T-helper 9 cell (primary cell): ENCODE data around the gene ELP6.
"Not testable (repeated sequence)": the region's sequence is repeated elsewhere in the genome, so short reads cannot be mapped to it uniquely, and the experiment has no call there.

ENCODE experiments used
- DNase-seq: peaks from one replicate; pipeline ENCODE4 v3.0.0-alpha.2; 2020

ELP6 gene

DNA sequence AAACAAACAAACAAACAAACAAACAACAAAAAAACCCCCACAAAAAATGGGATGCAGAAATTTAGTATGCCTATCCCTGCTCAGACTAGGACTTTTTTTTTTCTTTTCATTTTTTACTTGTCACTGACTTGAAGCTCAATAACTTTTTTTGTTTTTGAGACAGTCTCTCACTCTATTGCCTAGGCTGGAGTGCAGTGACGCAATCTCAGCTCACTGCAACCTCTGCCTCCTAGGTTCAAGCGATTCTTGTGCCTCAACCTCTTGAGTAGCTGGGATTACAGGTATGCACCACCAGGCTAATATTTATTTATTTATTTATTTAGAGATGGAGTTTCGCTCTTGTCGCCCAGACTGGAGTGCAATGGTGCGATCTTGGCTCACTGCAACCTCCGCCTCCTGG lies 8.2 kb downstream of the ELP6 start:
- DNase-seq: not testable (repeated sequence)

DNA sequence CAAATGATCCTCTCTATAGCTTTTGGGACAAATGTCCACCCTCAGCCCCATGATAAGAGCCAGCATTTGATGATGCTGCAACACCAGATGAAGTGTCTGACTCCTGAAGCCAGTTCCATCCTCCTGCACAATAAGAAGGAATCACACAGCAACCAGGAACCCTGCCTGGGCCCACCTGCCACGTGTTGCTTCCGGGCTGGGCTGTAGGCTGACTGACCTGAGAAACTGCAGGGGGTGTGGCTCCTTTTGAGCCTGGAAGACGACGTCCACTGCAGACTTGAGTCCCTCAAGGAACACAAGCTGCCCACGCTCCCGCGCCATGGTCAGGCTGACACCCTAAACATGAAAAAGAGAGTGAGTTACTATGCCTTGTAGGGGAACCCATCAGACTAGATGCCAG lies 9.4 kb downstream of the ELP6 start:
- no peak for DNase-seq

DNA sequence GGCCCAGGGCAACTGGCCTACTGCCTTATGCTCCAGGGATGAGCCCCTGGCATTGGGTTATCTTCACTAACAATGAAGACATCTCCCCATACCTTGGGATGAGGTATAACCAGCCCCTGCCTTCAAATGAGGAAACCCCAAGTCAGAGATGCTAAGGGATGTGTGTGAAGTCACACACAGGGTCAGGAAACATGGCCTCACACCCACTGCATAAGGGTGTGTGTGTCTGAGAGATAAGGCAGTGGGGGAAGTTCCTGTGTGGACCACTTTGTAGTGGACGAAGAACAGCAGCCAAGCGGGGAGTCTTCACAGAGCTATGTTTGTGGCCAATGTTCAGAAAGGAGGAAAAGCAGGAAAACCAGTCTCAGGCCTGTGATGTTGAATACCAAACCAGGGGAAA lies 10.5 kb downstream of the ELP6 start:
- DNase-seq: no peak

DNA sequence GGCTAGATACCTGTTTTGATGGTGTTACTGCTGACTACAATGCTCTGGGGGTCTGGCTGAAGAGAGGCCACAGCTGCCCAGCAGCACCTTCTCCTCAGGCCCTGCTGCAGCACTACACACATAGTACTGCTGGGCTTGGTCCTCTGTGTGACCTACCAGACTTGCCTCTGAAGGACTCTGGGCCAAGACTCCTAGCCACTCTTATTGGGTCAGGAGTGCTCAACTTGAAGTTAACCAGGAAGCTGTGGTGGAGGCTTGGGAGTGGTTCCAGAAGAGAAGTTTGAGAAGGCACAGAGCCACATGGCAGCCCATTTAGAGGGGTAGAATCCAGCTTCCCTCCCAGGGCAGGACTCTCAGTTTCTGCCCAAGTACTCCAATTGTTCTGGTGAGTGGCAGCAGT lies 16.6 kb downstream of the ELP6 start:
- no peak for DNase-seq

DNA sequence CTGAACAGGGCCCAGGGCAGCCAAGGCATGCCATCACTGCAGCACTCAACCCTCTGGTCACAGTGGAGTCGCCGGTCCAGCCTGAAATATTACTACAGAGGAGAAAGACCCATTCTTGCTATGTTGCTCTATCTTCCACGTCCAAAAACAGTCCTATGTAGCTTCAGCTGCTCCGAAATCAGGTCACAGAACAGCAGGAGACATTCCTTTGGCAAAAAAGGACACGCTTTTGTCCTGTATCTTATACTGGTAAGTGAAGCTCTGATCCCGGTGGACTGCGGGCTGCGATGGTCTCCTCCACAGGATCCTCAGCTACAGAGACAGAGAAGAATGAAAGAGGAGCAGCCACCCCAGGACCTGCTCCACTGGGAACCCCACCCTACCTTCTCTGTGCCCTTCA lies 17.6 kb downstream of the ELP6 start:
- DNase-seq: no peak

DNA sequence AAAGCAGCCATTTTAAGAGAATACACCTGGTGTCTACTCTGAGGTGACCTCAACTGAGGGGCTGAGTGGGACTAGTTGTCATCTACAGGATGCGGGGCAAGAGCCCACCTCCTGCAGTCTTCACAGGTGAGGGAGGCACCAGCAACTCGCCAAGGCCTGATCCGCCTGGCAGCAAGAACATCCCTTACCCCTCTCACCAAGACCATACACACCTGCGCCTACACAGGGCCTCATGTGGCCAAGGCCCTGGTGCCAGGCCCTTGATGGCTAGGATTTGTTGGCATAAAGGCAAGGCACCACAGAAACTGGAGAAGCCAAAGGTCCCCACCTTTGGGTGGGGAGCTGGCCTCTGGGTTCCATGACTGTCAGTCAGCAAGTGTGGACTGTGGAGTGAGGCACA lies 18.4 kb downstream of the ELP6 start:
- DNase-seq: no peak

DNA sequence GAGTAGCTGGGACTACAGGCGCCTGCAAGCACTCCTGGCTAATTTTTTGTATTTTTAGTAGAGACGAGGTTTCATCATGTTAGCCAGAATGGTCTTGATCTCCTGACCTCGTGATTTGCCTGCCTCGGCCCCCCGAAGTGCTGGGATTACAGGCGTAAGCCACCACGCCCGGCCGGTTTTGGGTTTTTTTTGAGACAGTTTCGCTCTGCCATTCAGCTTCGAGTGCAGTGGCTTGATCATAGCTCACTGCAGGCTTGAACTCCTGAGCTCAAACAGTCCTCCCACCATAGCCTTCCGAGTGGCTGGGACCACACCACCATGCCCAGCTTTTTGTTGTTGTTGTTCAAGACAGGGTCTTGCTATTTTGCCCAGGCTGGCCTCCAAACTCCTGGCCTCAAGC lies 21.7 kb downstream of the ELP6 start:
- DNase-seq: no peak

DNA sequence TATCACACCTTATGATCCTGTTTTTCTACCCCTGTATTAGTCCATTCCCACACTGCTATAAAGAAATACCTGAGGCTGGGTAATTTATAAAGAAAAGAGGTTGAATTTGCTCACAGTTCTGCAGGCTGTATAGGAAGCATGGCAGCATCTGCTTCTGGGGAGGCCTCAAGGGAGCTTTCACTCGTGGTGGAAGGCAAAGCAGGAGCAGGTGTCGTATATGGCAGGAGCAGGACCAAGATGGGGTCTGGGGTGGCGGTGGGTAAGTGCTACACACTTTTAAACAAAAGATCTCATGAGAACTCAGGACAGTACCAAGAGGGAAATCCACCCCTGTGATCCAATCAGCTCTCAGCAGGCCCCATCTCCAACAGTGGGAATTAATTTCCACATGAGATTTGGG lies 22.3 kb downstream of the ELP6 start:
- no peak for DNase-seq

DNA sequence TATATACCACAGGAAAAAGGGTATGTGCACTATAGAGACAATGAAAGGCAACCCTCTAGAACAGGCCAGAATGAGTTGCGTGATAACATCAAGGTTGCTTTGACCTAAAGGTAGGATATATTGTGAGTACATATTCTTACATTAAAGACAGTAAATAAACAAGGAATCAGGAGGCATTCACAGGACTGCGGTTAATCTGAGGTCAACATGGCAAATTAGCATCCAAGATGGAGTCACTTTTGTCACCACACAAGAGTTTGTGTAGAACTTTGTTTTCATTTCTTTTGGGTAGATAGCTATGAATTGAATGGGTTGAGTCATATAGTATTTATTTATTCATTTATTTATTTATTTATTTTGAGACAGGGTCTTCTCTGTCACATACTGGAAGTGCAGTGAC lies 26.2 kb downstream of the ELP6 start:
- no peak for DNase-seq

DNA sequence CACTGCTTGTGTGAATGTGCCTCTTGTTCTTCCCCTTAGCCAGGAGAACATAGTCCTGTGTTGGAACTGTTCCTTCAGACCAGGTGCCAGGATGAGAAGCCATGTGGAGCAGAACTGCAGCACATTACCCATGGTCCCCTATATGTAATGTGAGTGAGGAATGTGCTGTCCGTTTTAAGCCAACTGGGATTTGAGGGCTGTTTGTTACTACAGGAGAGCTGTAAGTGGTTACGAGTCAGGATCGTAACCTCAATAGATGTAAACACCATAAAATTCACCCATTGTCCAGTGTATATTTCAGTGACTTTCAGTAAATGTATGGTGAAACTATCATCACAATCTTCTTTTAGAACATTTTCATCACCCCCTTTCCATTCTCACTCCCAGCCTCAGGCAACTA lies 27.7 kb downstream of the ELP6 start:
- no peak for DNase-seq

DNA sequence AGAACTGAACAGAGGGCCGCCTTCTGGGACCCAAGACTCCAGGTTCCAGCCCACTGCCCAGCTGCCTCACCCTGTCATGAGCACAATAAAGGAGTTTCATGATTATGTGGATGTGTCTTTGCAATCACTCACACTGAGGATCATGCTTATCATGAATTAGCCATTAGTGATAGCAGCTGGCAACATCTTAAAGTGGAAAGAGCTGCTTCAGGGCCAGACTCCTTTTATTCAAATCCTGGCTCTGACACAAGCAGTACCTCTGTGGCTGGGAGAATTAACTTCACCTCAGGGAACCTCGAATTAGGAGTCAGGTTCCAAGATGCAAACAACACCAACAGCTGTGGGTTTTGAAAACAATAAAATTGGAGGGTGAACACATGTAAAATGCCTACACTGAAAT lies 31.1 kb downstream of the ELP6 start:
- DNase-seq: no peak

DNA sequence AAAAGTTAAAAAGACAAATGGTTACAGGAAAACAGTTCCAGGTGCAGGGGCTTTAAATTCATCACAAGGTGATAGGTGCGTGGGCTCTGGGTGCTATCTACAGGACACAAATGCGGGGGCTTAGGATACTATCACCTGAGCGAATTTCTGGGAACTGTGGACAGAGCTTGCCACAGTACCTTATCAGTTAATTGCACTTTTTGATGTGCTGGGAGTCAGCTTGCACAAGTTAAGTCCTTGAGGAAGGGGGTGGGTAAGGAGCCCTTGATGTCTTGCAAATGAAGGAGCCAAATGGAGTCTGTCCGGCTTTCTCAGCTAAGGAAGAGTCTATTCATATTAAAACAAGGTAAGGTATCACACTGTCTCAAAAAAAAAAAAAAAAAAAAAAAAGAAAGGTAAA lies 31.7 kb downstream of the ELP6 start:
- DNase-seq: not testable (repeated sequence)

DNA sequence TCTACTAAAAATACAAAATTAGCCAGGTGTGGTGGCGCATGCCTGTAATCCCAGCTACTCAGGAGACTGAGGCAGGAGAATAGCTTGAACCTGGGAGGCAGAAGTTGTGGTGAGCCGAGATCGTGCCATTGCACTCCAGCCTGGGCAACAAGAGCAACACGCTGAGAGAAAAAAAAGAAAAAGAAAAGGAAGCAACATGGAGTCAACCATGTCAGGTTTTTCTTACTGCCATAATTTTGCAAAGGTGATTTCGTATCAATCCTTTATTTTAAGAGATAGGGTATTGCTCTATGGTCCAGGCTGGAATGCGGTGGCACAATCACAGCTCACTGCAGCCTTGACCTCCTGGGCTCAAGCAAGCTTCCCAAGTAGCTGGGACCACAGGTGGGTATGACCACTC lies 33.2 kb downstream of the ELP6 start:
- DNase-seq: not testable (repeated sequence)

DNA sequence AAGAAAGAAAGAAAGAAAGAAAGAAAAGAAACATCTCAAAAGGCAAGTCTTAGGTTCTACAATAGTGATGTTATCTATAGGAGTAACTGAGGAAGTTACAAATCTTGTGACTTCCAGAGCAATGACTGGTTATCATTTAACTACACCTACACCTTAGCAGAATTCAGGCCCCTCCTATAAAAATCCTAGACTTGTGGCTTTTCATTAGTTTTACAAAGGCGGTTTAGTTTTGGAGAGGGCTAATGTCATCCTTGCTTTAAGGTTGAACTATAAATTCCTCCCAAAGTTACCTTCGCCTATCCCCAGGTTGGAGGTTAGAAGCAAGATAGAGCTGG lies 33.7 kb downstream of the ELP6 start:
- no peak for DNase-seq

DNA sequence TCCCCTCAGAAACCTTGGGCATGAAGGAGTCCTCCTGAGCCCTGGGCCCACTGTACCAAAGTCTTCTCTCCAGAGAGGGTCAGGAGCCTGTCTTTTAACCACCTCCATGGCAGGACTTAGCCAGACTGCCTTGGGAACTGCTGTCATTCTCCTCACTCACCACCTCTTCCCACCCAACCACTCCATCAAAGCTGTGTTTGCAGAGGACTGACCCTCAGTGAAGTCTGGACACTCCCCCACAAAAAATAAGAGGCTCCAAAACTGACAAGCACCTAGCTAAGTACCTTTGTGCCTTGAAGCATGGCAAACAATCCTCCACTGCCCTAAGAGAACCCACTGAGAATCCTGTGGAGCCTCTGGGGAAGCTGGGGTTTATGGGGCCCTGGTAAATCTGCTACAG lies 35.5 kb downstream of the ELP6 start:
- no peak for DNase-seq

DNA sequence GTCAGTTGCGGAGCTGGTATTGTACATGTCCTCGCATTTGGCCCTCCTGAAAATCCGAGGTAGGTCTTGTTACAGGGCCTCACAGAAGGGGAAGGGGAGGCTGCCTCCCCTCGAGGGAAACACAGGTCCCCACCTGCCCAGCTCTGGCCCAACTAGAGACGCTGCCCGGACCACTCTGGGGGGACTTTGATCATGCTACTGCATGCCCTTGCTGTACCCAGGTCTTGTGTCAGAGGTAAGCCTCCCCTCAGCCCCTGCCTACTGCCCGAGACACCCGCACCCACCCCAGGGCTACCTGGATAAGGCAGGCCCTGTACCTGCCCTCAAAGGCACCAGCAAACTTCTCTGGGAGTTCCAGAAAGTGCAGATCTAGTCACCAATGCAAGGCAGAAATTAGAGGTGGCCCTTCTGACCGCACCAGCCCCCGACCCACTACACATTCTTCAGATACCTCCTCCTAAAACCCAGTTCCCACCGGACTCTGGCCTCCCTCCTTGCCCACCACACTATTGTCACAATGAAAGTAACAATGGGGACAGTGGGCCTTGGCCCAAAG lies 36.8 kb downstream of the ELP6 start:
- no peak for DNase-seq

DNA sequence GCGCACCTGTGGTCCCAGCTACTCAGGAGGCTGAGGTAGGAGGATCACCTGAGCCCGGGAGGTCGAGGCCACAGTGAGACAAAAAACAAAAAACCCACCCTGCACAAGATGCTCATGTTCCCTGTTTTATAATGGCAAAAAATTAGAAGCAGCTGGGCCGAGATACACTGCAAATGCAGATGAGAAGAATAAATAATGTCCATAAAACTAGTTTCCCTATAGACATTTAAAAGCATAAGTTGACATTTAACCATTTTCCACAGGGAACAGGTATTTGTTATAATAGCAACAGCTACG lies 37.2 kb downstream of the ELP6 start:
- DNase-seq: no peak

DNA sequence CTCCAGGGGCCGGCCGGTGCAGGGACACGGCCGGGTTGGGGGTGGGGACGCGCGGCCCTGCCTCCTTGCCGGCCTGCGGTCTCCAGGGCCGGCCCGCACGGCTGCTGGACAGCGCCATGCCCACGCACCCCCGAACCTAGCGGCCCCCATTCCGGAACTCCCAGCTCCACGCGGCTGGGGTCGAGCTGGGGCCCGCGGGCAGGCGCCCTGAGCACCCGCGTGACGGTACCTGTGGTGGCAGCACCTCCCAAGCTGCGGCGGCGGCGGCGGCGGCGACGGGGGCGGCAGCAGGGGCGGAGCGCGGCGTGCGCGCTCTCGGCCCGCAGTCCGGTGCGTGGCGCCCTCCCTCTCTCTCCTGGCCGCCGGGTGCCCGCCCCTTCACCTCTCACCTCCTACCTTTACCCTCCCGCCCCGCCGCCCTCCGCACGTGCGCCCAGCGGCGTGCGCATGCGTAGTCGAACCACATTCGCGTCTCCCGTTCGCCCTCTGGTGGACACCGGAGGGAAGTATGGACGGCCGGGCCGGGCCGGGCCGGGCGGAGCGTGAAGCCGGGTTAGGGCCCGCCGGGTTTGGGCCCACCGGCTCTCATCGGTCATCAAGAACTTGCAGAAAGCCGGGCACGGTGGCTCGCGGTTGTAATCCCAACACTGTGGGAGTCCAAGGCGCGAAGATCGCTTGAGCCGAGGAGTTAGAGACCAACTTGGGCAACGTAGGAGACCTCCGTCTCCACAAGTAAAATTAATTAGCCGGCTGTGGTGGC lies 37.8 kb downstream of the ELP6 start, which contains the start of gene SCAP:
TSS of gene SCAP (minus strand) at position 372 of the 760 bp plus-strand sequence. CDS start 32,948 bp downstream, outside the sequence.
- peak; percentile 98 for DNase-seq

DNA sequence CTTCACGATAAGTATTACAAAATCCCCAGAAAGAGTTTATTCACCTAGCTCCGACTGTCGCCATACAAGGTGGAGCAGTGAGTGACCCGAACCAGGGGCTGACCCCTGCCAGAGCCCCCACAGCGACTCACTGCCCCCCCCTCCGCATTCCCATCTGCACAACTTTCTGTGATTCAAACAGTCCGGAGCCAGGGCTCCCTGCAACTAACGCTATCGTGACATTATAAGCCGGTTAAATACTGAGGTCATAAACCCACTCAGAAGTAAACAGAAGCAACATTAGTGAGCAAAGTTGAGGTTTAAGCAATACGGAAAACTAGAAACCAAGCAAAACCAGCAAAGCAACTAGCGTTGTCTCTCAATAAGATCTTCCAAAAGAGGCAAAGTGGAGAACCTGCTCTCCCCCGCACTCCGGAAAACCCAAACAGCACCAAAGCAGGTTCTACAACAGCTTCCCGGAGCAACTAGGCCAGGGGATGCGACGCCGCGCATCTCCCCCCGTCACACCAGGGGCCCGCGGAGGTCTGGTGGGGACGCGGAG lies 38.4 kb downstream of the ELP6 start:
- no peak for DNase-seq

DNA sequence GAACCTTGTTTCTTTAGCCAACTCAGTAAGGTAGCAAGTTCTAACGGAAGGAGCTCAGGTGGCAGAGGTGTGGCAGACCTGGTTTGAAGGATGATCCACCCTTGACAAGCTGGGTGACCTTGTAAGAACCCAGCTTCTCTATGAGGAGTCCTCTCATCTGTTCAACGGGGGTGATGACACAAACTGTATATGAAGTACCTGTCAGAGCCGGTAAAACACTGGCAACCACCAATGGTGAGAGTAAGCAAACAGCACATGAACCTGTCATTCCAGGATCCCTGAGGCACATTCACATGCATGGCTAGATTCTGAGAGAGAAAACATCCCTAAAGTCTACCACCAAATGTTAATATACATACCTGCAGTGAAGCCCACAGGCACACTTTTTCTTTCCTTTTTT lies 40.1 kb downstream of the ELP6 start:
- DNase-seq: no peak

DNA sequence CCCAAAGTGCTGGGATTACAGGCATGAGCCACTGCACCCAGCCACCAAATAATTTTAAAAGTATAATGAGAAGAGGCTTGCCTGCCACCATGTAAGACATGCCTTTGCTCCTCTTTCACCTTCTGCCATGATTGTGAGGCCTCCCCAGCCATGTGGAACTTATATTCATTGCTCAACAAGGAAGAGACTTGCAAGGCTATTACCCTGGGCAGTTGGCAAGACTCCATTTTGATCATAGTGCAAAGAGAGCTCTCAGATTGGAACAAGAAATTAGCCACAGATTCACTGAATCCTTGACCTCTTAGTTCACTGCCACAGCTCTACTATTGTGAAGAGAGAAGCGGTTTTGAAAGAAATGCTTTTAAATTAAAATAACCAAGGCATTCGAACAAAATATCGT lies 43.9 kb downstream of the ELP6 start:
- DNase-seq: no peak

DNA sequence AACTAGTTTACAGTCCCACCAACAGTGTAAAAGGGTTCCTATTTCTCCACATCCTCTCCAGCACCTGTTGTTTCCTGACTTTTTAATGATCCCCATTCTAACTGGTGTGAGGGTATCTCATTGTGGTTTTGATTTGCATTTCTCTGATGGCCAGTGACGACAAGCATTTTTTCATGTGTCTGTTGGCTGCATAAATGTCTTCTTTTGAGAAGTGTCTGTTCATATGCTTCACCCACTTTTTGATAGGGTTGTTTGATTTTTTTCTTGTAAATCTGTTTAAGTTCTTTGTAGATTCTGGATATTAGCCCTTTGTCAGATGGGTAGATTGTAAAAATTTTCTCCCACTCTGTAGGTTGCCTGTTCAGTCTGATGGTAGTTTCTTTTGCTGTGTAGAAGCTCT lies 45.2 kb downstream of the ELP6 start:
- not testable (repeated sequence) for DNase-seq

DNA sequence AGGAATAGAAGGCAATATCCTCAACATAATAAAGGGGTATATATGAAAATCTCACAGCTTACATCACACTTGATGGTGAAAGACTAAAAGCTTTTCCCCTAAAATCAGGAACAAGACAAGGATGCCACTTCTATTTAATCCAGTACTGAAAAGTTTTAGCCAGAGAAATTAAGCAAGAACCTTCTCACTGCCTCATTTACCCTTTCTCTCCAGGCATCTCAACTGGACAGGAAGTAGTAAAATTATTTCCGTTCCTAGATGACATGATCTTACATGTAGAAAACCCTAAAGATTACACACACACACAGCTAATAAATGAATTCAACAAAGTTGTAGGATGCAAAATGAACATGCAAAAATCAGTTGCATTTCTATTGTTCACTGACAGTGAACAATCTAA lies 48.9 kb downstream of the ELP6 start:
- no peak for DNase-seq

DNA sequence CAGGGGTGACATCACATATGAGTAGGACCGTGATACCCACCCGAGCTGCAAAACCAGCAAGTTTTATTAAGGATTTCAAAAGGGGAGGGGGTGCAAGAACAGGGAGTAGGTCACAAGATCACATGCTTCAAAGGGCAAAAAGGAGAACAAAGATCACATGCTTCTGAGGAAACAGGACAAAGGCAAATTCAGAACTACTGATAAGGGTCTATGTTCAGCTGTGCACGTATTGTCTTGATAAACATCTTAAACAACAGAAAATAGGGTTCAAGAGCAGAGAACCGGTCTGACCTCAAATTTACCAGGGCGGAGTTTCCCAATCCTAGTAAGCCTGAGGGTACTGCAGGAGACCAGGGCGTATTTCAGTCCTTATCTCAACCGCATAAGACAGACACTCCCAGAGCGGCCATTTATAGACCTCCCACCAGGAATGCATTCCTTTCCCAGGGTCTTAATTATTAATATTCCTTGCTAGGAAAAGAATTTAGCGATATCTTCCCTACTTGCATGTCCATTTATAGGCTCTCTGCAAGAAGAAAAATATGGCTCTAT lies 53.9 kb downstream of the ELP6 start:
- DNase-seq: not testable (repeated sequence)

DNA sequence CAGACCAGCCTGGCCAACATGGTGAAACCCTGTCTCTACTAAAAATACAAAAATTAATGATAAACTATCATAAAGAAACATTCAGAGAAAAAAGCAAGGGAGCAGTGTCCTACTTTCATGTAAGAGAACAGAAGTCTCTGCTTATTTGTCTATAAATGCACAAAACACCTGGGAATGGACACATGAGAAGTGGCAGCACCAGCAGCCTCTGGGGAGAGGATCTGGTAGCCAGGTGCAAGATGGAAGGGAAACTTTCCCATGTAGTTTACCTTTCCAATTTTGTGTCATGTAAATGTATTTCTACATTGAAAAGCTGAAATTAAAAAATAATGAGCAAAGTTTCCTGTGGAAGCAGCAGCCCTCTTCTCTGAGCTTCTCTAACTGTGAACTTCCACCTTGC lies 56.5 kb downstream of the ELP6 start:
- no peak for DNase-seq
